Heart right ventricle (tissue), 16 donors: ENCODE results near the gene MIF4GD. TPM values are rescaled to one million over a fixed set of nuclear protein-coding genes. Genes with fewer than 3 reads are reported as not detected.

ENCODE experiments used
- ATAC-seq, 8 donors: fragments of 200-7000 bp; cut with Tn5 transposase; one replicate each; pipeline ENCODE4 v1.9.1; 2020; ENCODE audit warnings: mild to moderate bottlenecking in 8 of 8, moderate library complexity in 8 of 8, moderate number of reproducible peaks in 1 of 8
- DNase-seq, 2 donors: peaks; one replicate each; pipeline ENCODE4 v3.0.0-alpha.2; 2020
- H3K27ac ChIP-seq, 10 donors: fragments of 200-600 bp; sonication (generic) in 2 of 10; one replicate each; pipeline versions ENCODE4 v1.5.0 to v1.8.0; 2020 to 2022; ENCODE audit warnings: mild to moderate bottlenecking in 3 of 10
- H3K27me3 ChIP-seq, 7 donors: fragments of 200-600 bp; one replicate each; pipeline ENCODE4 v1.8.0; 2021 to 2022; ENCODE audit warnings: mild to moderate bottlenecking in 2 of 7
- H3K36me3 ChIP-seq, 9 donors: fragments of 200-600 bp; sonication (generic) in 1 of 9; one replicate each; pipeline versions ENCODE4 v1.5.0 to v1.8.0; 2020 to 2022; ENCODE audit warnings: mild to moderate bottlenecking in 2 of 9
- H3K4me1 ChIP-seq, 9 donors: fragments of 200-600 bp; sonication (generic) in 1 of 9; one replicate each; pipeline versions ENCODE4 v1.5.0 to v1.8.0; 2020 to 2022; ENCODE audit warnings: mild to moderate bottlenecking in 4 of 9
- H3K4me3 ChIP-seq, 10 donors: fragments of 200-600 bp; sonication (generic) in 2 of 10; one replicate each; pipeline versions ENCODE4 v1.5.0 to v1.8.0; 2020 to 2022; ENCODE audit warnings: mild to moderate bottlenecking in 7 of 10, moderate library complexity in 2 of 10
- H3K9me3 ChIP-seq, 11 donors: fragments of 200-600 bp in 10 of 11; sonication (generic) in 2 of 11; one replicate each; pipeline versions ENCODE4 v1.5.0 to v1.8.0; 2013 to 2022; ENCODE audit warnings: mild to moderate bottlenecking in 2 of 11, control low read depth in 1 of 11, moderate library complexity in 1 of 11
- WGBS, 2 donors: extraction: QIAGEN DNeasy Blood & Tissue Kit; methylation state at CpG; one replicate each; pipeline ENCODE4 v1.1.7; 2013; ENCODE audit warnings: inconsistent platforms in 1 of 2; 5-methylcytosine and 5-hydroxymethylcytosine counted together
- intact Hi-C, 10 donors: fragments of 100-400 bp; cut with DNase I; formaldehyde crosslinking; loops; one replicate each; pipeline versions ENCODE4 v1.11.1 to v1.14.2; 2022
- polyA plus RNA-seq, 2 donors: library from polyadenylated mRNA; stranded (reverse); fragments of 200-250 nt; gene quantifications; one replicate each; pipeline ENCODE4 v1.2.3, GENCODE V29; 2013
- total RNA-seq, 10 donors: library from RNA; stranded (reverse); fragmentation: NEBNext Ultra II Directional in 3 of 10; extraction: Animal tissue kit (Norgen Biotek cat#: 25700) in 3 of 10; gene quantifications; one replicate each; pipeline versions ENCODE4 v1.2.1 to v1.2.4, GENCODE V29; 2021 to 2023
- TF ChIP-seq, protein P1 (sequence below), 9 donors: fragments of 200-600 bp; sonication (generic) in 2 of 9; IDR thresholded peaks; one replicate each; pipeline versions ENCODE4 v1.5.0 to v1.8.0; 2021 to 2022; ENCODE audit warnings: antibody characterized with exemption in 9 of 9, mild to moderate bottlenecking in 5 of 9, moderate library complexity in 1 of 9
- donor health status: Arrhythmogenic right ventricular cardiomyopathy.
- donor health status: ischemic (EF 13 %, LVEDD 7.1; RV severe dilation, severe dysfunction).
- donor health status: healthy with polysubstance abuse.
- donor health status: DM: no; HTN: yes; CAD: no.
- donor health status: DM: no; HTN: no; CAD: no.
- donor health status: ischemic (EF 25% LVEDD 6.9; RV normal size, moderate dysfunction).
- donor health status: ischemic (EF 25% LVEDD 5.7; RV mildly dilated, moderate dysfunction).
- donor health status: healthy.
- donor health status: DM: yes; HTN: yes; CAD: no.
- donor health status: Ischemic cardiomyopathy.
- donor health status: ischemic (EF 35%, LVEDD 5.7; RV mildly dilated, moderate dysfunction).
- donor health status: nonischemic (EF 11% LVEDD 7.7; RV severe dilation, severe dysfunction).
- donor health status: DM: yes; HTN: yes; CAD: no.
- donor health status: PGD.
- donor health status: ischemic (EF 29% LVEDD 5.4; RV normal size, mild dysfunction).
- donor health status: nonischemic (EF 23%, LVEDD 6.1; RV moderate dilation, normal function).

MIF4GD gene
- total and polyA plus RNA-seq, 12 donors = 7.5 to 27.7 (median 15.6) TPM

DNA sequence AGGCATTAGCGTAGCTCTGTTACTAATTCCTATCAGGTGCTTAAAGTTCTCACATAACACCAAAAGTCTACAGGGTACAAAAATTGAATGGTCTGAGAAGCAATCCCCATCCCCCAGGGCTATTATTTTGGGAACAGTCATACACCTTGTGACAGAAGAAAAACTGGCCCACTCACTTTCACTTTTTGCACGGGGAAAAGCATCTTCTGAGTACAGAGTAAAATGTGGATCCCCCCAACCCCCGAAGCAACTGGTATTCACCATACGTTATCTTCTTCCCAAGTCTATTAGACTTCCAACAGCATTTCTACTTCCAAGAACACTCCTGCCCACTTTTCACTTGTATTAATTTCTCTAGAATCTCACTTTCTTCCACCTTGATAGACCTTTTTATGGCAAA is 21.5 kb downstream of the MIF4GD start:
- Histone ChIP-seq H3K27me3 (no peaks in the 10 kb centered on the region), H3K4me1 (peaks cover 0 to 39% (median 22%) of the 10 kb centered on the region in 9 donors), H3K36me3 (peaks cover 0 to 35% (median 21%) of the 10 kb centered on the region in 9 donors), H3K9me3 (no peaks in the 10 kb centered on the region), H3K27ac (peak overlapping the region in 9 of 10 donors; percentile 10 to 77 (median 45)), H3K4me3 (peak overlapping the region in 6 of 10 donors; percentile 14 to 34 (median 26))
- TF ChIP-seq, protein P1, sequence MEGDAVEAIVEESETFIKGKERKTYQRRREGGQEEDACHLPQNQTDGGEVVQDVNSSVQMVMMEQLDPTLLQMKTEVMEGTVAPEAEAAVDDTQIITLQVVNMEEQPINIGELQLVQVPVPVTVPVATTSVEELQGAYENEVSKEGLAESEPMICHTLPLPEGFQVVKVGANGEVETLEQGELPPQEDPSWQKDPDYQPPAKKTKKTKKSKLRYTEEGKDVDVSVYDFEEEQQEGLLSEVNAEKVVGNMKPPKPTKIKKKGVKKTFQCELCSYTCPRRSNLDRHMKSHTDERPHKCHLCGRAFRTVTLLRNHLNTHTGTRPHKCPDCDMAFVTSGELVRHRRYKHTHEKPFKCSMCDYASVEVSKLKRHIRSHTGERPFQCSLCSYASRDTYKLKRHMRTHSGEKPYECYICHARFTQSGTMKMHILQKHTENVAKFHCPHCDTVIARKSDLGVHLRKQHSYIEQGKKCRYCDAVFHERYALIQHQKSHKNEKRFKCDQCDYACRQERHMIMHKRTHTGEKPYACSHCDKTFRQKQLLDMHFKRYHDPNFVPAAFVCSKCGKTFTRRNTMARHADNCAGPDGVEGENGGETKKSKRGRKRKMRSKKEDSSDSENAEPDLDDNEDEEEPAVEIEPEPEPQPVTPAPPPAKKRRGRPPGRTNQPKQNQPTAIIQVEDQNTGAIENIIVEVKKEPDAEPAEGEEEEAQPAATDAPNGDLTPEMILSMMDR (IDR thresholded peaks at IDR 0.05) = no peak
- no peak for DNase-seq
- intact Hi-C loops = loop anchor here in 1 of 10 donors (10.0 kb wide), 1 partner anchor 65 kb away; the partner anchor contains the start of gene SUMO2
- WGBS, 2 donors = 79 to 83% methylated on average over 4 of the region's 4 CpGs
- no peak for ATAC-seq

DNA sequence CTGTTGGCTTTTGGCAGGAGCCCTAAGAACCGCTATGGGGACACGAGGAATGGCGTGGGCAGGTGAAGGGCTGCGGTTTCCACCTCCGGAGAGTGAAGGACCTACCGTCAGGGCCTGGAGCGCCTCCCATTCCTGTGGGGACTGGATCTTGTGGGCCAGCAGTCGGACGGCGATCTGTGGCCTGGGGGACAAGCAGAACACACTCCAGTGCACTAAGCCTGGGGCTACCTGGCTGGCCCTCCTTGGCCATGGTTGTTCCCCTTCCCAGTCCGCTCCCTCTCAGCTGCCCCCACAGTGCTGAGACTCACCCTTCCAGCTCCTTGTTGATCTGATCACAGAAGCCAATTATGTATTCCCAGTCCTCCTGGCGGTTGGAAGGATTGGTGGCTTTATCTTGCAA is 24.6 kb downstream of the MIF4GD start:
- H3K4me1 ChIP-seq = peaks cover 0 to 46% (median 19%) of the 10 kb centered on the region in 9 donors
- H3K27ac ChIP-seq = no peak overlapping the region
- DNase-seq (no peak), ATAC-seq (no peak)
- peaks cover 0 to 67% (median 46%) of the 10 kb centered on the region in 9 donors for H3K36me3 ChIP-seq
- H3K27me3 ChIP-seq = no peaks in the 10 kb centered on the region
- WGBS, 2 donors = 95% methylated on average over 12 of the region's 12 CpGs
- H3K4me3 ChIP-seq = no peak overlapping the region
- intact Hi-C loops = loop anchor here in 1 of 10 donors (10.0 kb wide), 1 partner anchor 62 kb away; the partner anchor contains the start of gene SUMO2
- TF ChIP-seq, protein P1 (IDR thresholded peaks at IDR 0.05) = no peak
- H3K9me3 ChIP-seq = no peaks in the 10 kb centered on the region

DNA sequence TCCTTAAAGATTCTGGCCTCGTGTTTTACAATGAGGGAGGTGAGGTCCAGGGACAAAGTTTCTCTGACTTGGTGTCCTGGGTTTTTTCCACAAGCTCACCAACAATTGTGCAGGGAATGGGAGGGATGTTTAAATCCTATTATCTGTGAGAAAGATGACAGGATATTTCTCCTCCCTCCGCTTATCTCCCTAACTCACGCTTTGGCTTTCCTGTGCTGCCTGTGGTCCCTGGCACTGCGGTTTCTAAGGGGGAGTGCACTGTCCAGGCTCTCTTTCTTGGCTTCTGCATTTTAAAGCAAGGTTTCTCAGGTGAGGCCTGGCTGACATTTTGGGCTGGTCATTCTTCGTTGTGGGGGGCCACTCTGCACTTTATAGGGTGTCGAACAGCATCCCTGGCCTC is 26.0 kb downstream of the MIF4GD start:
- H3K4me3 ChIP-seq = no peak overlapping the region
- intact Hi-C loops = loop anchor here in 1 of 10 donors (10.0 kb wide), 1 partner anchor 60 kb away; the partner anchor contains the start of gene SUMO2
- peaks cover 0 to 37% (median 10%) of the 10 kb centered on the region in 9 donors for H3K4me1 ChIP-seq
- 87 to 90% methylated on average over 6 of the region's 6 CpGs for WGBS, 2 donors
- ATAC-seq (no peak), DNase-seq (no peak)
- no peak overlapping the region for H3K27ac ChIP-seq
- H3K9me3 ChIP-seq = no peaks in the 10 kb centered on the region
- TF ChIP-seq, protein P1 (IDR thresholded peaks at IDR 0.05) = no peak
- no peaks in the 10 kb centered on the region for H3K27me3 ChIP-seq
- peaks cover 0 to 80% (median 55%) of the 10 kb centered on the region in 9 donors for H3K36me3 ChIP-seq

DNA sequence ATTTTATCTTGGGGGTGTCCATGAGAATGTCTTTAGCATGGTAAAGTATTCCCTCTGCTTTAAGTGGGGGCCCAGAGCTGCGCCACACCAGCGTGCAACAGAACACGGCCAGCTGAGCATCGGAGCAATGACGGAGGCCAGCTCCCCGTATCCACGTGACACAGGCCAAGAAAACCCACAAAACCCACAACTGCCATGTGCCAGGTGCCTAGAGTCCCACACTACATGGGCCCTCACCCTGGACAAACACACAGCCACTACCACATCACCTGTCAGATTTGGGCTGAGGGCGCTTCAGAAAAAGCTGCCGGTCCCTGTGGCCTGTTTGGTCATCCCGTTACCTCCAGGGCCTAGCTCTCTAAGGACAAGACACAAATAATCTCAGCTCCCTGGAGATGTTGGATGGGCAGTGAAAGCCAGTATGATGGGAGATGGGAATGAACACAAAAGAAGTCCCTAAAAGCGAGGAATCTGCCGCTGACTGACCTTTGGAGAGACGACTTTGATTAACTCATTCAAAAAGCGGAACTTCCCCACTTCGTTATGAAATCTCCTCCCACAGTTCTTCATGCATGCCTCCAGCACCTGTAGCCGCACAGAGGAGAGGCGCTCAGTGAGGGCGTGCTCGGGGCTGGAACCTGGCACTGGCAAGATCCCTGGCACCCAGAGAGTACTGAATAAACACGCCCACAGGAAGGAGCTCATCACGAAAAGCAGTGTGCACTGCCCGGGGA is 26.7 kb downstream of the MIF4GD start:
- peak overlapping the region in 1 of 10 donors; percentile 0 for H3K27ac ChIP-seq
- no peaks in the 10 kb centered on the region for H3K9me3 ChIP-seq
- H3K27me3 ChIP-seq = no peaks in the 10 kb centered on the region
- DNase-seq (no peak), ATAC-seq (no peak)
- H3K4me1 ChIP-seq = peaks cover 0 to 30% (median 3%) of the 10 kb centered on the region in 9 donors
- peaks cover 0 to 88% (median 55%) of the 10 kb centered on the region in 9 donors for H3K36me3 ChIP-seq
- H3K4me3 ChIP-seq = no peak overlapping the region
- TF ChIP-seq, protein P1 (IDR thresholded peaks at IDR 0.05) = no peak
- 87 to 90% methylated on average over 22 of the region's 22 CpGs for WGBS, 2 donors
- intact Hi-C loops = loop anchor here in 1 of 10 donors (10.0 kb wide), 1 partner anchor 59 kb away; the partner anchor contains the start of gene SUMO2
